Bronchial epithelial cell (primary cell): Measurements from ENCODE around the gene PLXNA4. TPM values are rescaled to one million over a fixed set of nuclear protein-coding genes. Genes with fewer than 3 reads are reported as not detected.

Experiments used
- DNase-seq: peaks from one replicate; pipeline ENCODE4 v3.0.0-alpha.2; 2010; ENCODE audit warnings: low read depth
- FAIRE-seq: peaks from 2 replicates; lab custom pipeline; 2011; peaks lifted over from hg19 to GRCh38; lab: Jason Lieb, UNC
- H3K27me3 ChIP-seq: 2 replicates; pipeline ENCODE4 v1.5.1; 2011; ENCODE audit warnings: low read length; ENCODE audit not compliant: control insufficient read depth, insufficient read depth
- H3K36me3 ChIP-seq: 2 replicates; pipeline ENCODE4 v1.5.1; 2011; ENCODE audit warnings: low read length; ENCODE audit not compliant: control insufficient read depth, insufficient read depth
- H3K4me3 ChIP-seq: 2 replicates; pipeline ENCODE4 v1.5.1; 2011; ENCODE audit warnings: mild to moderate bottlenecking, low read depth, low read length, control low read depth
- CTCF ChIP-seq: IDR thresholded peaks from 2 replicates; pipeline ENCODE4 v1.5.1; 2011; ENCODE audit warnings: mild to moderate bottlenecking, moderate library complexity, low read length, control low read depth, inconsistent platforms; ENCODE audit not compliant: insufficient read depth, severe bottlenecking
- total RNA-seq: library from RNA; depleted of rRNA; stranded (reverse); fragments of >200 nt; gene quantifications from 2 replicates; pipeline ENCODE4 v1.2.1, GENCODE V29; 2014

Gene PLXNA4
- total RNA-seq, 1 donor from 2014 or later = under 0.01 TPM

GRCh38 chr7:132406039-132406438 lies 170.2 kb downstream of the PLXNA4 start:
- H3K36me3 ChIP-seq = no peaks in the 10 kb centered on the region
- TF ChIP-seq CTCF = no peak
- DNase-seq = no peak
- no peak for FAIRE-seq
- no peaks in the 10 kb centered on the region for H3K27me3 ChIP-seq
- no peak overlapping the region for H3K4me3 ChIP-seq

- DNase-seq = no peak
- Histone ChIP-seq H3K27me3 (no peaks in the 10 kb centered on the region), H3K36me3 (no peaks in the 10 kb centered on the region), H3K4me3 (no peak overlapping the region)
- no peak for FAIRE-seq
- no peak for TF ChIP-seq CTCF
Measured at GRCh38 chr7:132404261-132404660, 172.0 kb downstream of the PLXNA4 start.

- no peak for TF ChIP-seq CTCF
- Histone ChIP-seq H3K4me3 (no peak overlapping the region), H3K36me3 (no peaks in the 10 kb centered on the region), H3K27me3 (no peaks in the 10 kb centered on the region)
- DNase-seq = no peak
- FAIRE-seq = no peak
Measured at GRCh38 chr7:132403465-132404110, 172.7 kb downstream of the PLXNA4 start.

GRCh38 chr7:132402751-132403245 lies 173.5 kb downstream of the PLXNA4 start:
- no peaks in the 10 kb centered on the region for H3K27me3 ChIP-seq
- FAIRE-seq (no peak), DNase-seq (no peak)
- H3K36me3 ChIP-seq = no peaks in the 10 kb centered on the region
- no peak overlapping the region for H3K4me3 ChIP-seq
- no peak for TF ChIP-seq CTCF

- Histone ChIP-seq H3K27me3 (no peaks in the 10 kb centered on the region), H3K4me3 (no peak overlapping the region), H3K36me3 (no peaks in the 10 kb centered on the region)
- FAIRE-seq = no peak
- TF ChIP-seq CTCF = no peak
- no peak for DNase-seq
Measured at GRCh38 chr7:132402096-132402495, 174.2 kb downstream of the PLXNA4 start.
